Upper lobe of left lung (tissue), 4 donors: Measurements from ENCODE around the gene GFM2.

ENCODE experiments used
- CTCF ChIP-seq, 6 experiments: fragments of 450-650 bp in 4 of 6; fragments of 200-600 bp in 2 of 6; sonication (generic) in 2 of 6; IDR thresholded peaks; one replicate each; pipeline ENCODE4 v1.5.1; 2016 to 2019; ENCODE audit warnings: antibody characterized with exemption in 6 of 6
- EP300 ChIP-seq, 4 donors: sonication (generic); formaldehyde crosslinking; IDR thresholded peaks; one replicate each; pipeline ENCODE4 v1.5.1; 2017; ENCODE audit warnings: antibody characterized with exemption in 4 of 4, control low read depth in 2 of 4
- POLR2AphosphoS5 ChIP-seq, 2 donors: sonication (generic); formaldehyde crosslinking; IDR thresholded peaks; one replicate each; pipeline ENCODE4 v1.5.1; 2017; ENCODE audit warnings: antibody characterized with exemption in 2 of 2

- no peak for TF ChIP-seq CTCF (IDR thresholded peaks at IDR 0.05)
- TF ChIP-seq POLR2AphosphoS5 (IDR thresholded peaks at IDR 0.05): no peak
- TF ChIP-seq EP300 (IDR thresholded peaks at IDR 0.05): no peak
Observed at GRCh38 chr5:74762599-74762998, 4.3 kb downstream of the GFM2 start.
